HuH-7 (cell line): Measurements from ENCODE around the gene LRCH2.

ENCODE experiments used
- DNase-seq: peaks from one replicate; pipeline ENCODE4 v3.0.0; 2011; ENCODE audit warnings: low spot score

LRCH2 gene

GRCh38 chrX:115204040-115204439 is 29.9 kb downstream of the LRCH2 start:
- DNase-seq, result no peak

- no peak for DNase-seq
These were observed 41.6 kb downstream of the LRCH2 start for GRCh38 chrX:115192244-115192700.

DNA sequence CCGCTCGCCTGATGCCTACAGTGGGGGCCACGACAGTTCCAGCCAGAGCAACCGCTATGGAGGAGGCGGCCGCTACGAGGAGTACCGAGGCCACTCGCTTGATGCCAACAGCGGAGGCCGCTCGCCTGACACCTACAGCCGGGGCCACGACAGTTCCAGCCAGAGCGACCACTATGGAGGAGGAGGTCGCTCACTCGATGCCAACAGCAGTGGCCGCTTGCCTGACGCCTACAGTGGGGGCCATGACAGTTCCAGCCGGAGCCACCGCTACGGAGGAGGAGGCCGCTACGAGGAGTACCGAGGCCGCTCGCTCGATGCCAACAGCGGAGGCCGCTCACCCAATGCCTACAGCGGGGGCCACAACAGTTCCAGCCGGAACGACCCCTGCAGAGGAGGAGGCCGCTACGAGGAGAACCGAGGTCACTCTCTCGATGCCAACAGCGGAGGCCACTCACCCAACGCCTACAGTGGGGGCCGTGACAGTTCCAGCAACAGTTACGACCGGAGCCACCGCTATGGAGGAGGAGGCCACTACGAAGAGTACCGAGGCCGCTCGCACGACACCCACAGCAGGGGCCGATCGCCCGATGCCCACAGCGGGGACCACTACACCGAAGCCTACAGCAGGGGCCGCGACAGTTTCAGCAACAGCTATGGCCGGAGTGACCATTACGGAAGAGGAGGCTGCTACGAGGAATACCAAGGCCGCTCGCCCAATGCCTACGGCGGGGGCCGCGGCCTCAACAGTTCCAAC is 42.2 kb downstream of the LRCH2 start:
- DNase-seq, result no peak

GRCh38 chrX:115190636-115191489 is 43.0 kb downstream of the LRCH2 start:
- no peak for DNase-seq

DNA sequence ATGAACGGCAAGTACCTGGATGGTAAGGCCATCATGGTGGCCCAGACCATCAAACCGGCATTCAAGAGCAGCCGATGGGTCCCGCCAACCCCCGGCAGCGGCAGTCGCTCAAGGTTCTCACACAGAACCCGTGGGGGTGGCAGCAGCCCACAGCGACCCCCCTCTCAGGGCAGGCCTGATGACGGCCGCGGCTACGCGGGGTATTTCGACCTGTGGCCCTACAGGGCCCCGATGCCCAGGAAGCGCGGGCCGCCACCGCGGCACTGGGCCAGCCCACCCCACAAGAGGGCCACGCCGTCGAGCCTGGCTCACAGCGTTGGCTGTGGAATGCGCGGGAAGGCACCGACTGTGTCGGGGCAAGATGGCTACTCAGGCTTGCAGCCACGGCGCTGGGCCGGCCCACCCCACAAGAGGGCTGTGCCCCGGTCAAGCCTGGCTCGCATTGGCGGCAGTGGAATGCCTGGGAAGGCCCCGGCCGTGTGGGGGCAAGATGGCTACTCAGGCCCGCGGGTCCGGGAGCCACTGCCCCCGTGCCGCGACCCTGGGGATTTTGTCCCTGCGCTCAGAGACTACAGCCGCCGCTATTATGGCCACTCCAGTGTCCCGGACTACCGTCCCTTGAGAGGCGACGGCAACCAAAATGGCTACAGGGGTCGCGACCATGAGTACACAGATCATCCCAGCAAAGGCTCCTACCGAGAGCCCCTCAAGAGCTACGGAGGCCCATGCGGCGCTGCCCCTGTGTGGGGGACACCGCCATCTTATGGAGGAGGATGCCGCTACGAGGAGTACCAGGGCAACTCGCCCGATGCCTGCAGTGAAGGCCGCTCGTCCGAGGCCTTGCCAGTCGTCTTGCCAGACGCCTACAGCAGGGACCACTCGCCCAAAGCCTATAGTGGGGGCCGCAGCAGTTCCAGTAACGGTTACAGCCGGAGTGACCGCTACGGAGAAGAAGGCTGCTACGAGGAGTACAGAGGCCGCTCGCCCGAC is 44.0 kb downstream of the LRCH2 start:
- DNase-seq, result no peak

GRCh38 chrX:115189110-115189509 is 44.8 kb downstream of the LRCH2 start, which contains the start of gene RBMXL3:
TSS of gene RBMXL3 (plus strand) at chrX:115189410. CDS start at chrX:115189442, 32 bp downstream.
- no peak for DNase-seq

- no peak for DNase-seq
These were observed 49.9 kb downstream of the LRCH2 start for GRCh38 chrX:115183980-115184379.

GRCh38 chrX:115178473-115178872 is 55.4 kb downstream of the LRCH2 start:
- DNase-seq, result no peak

DNA sequence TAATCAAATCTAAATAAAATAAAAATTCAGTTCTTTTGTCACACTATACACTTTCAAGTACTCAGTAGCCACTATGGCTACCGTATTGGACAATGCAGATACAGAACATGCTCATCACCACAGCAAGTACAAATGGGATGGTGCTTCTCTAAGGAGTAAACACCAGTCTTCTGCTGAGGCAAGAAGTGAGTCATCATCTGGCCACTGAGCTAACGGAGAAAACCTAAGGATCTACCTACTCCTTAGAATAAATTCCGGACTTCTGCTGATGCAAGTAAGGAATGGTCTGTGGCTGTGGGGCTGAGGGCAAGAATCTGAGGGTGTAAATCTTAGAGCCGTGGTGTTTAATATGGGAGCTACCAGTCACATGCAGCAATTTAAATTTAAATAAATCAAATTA is 56.0 kb downstream of the LRCH2 start:
- no peak for DNase-seq

- DNase-seq, result no peak
These were observed 59.3 kb downstream of the LRCH2 start for GRCh38 chrX:115174548-115174947.

- no peak for DNase-seq
These were observed 60.7 kb downstream of the LRCH2 start for GRCh38 chrX:115173181-115173580.

DNA sequence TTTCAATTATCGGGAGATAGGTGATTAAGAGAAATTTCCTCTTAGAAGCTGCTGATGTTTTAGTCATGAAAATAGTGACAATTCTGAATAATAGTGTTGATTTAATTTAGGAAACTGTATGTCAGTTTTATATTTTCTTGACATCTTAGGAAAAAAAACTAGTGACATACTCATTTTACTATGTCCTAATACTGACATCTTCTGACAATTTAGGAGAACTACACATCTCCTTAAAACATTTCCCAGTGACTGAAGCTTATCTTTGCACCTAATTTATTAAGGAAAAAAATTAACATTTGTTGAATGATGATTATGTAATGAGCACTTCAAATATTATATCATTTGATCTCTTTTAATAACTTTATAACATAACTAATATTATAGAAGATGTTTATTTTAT is 86.7 kb downstream of the LRCH2 start:
- DNase-seq, result peak; percentile 1

DNA sequence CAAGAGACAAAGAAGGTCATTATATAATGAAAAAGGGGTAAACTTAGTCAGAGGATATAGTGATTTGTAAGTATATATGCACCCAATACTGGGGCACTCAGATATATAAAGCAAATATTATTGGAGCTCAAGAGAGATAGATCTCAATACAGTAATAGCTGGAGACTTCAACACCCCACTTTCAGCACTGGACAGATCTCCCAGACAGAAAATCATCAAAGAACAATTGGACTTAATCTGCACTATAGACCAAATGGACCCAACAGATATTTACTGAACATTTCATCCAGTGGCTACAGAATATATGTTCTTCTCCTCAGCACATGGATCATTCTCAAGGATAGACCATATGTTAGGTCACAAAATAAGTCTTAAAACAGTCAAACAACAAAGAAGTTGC is 91.8 kb downstream of the LRCH2 start:
- no peak for DNase-seq

DNA sequence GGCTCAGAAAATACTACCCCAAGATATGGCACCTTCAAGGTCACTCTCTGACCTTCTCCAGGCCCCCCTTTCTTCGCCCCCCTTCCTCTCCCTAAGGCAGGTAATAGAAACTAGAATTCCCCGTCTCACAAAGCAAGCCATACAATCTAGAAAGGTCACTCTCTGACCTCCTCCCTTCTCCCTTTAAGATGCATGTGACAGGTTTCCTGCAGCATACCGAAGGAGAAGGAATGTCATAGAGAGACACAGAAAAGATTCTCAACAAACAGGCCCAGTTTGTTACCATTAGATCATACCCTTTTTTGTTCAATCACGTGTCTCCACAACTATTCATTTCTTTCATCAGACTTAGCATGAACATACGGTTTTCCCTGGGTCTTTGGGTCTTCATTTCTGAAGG is 95.9 kb downstream of the LRCH2 start:
- no peak for DNase-seq

- DNase-seq, result no peak
These were observed 99.5 kb downstream of the LRCH2 start for GRCh38 chrX:115134382-115134781.

GRCh38 chrX:115112411-115112810 is 121.5 kb downstream of the LRCH2 start:
- DNase-seq, result no peak

- DNase-seq, result no peak
These were observed 135.0 kb downstream of the LRCH2 start for GRCh38 chrX:115098897-115099296.

- DNase-seq, result no peak
These were observed 140.7 kb downstream of the LRCH2 start for GRCh38 chrX:115093191-115093590.

DNA sequence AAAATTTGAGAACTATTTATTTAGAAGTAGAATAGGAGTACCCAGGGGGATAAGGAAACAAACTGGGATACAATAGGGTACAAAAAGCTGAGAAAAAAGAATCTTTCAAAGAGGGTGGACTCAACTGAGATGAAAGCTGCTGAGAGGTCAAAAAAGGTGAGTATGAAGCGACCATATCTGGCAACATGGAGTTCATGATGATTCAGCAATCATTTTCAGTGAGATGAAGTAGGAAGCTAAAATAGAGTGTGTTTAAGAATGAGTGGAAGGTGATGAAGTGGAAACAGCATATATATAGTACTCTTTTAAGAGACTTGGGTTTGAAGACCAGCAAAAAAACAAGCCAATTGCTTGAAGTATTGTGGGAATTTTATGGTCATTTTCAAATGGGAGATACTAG is 144.5 kb downstream of the LRCH2 start:
- DNase-seq, result no peak

- no peak for DNase-seq
These were observed 165.0 kb downstream of the LRCH2 start for GRCh38 chrX:115068896-115069295.

- DNase-seq, result no peak
These were observed 166.1 kb downstream of the LRCH2 start for GRCh38 chrX:115067812-115068211.

- DNase-seq, result no peak
These were observed 168.6 kb downstream of the LRCH2 start for GRCh38 chrX:115065304-115065703.
